Smooth muscle cell (in vitro differentiated cells): ENCODE data around the gene RXRA. TPM values are rescaled to one million over a fixed set of nuclear protein-coding genes. Genes with fewer than 3 reads are reported as not detected.

Experiments used
- DNase-seq: peaks from one replicate; lab custom pipeline; 2025; ENCODE audit not compliant: unreplicated experiment; lab: John Stamatoyannopoulos, UW
- H2AFZ ChIP-seq: fragments of 200-600 bp; sonication (generic); 2 replicates; pipeline ENCODE4 v1.6.0; 2016; ENCODE audit warnings: antibody characterized with exemption, low read depth, mild to moderate bottlenecking
- H3F3A ChIP-seq: fragments of 200-600 bp; sonication (generic); 2 replicates; pipeline ENCODE4 v1.6.0; 2017; ENCODE audit warnings: antibody characterized with exemption, low read depth
- H3K27ac ChIP-seq: fragments of 200-600 bp; sonication (generic); 2 replicates; pipeline ENCODE4 v1.5.1; 2016; ENCODE audit warnings: low read depth, mild to moderate bottlenecking
- H3K27me3 ChIP-seq: fragments of 200-600 bp; sonication (generic); 2 replicates; pipeline ENCODE4 v1.6.1; 2016; ENCODE audit warnings: low read depth, mild to moderate bottlenecking
- H3K36me3 ChIP-seq: fragments of 200-600 bp; sonication (generic); 2 replicates; pipeline ENCODE4 v1.5.1; 2016; ENCODE audit warnings: low read depth
- H3K4me1 ChIP-seq: fragments of 200-600 bp; sonication (generic); 2 replicates; pipeline ENCODE4 v1.5.1; 2016; ENCODE audit warnings: low read depth
- H3K4me2 ChIP-seq: fragments of 200-600 bp; sonication (generic); 2 replicates; pipeline ENCODE4 v1.6.0; 2016; ENCODE audit warnings: mild to moderate bottlenecking
- H3K4me3 ChIP-seq: fragments of 200-600 bp; sonication (generic); 2 replicates; pipeline ENCODE4 v1.5.1; 2016; ENCODE audit warnings: mild to moderate bottlenecking
- H3K79me2 ChIP-seq: fragments of 200-600 bp; sonication (generic); 2 replicates; pipeline ENCODE4 v1.6.0; 2016; ENCODE audit warnings: low read depth, mild to moderate bottlenecking
- H3K9ac ChIP-seq: fragments of 200-600 bp; sonication (generic); 2 replicates; pipeline ENCODE4 v1.6.0; 2016; ENCODE audit warnings: low read depth
- H3K9me3 ChIP-seq: fragments of 200-600 bp; sonication (generic); replicated peaks from 2 replicates; pipeline ENCODE4 v1.5.1; 2016; ENCODE audit warnings: low read depth
- H4K20me1 ChIP-seq: fragments of 200-600 bp; sonication (generic); 2 replicates; pipeline ENCODE4 v1.6.0; 2016; ENCODE audit warnings: low read depth
- CTCF ChIP-seq: fragments of 200-600 bp; sonication (generic); IDR thresholded peaks from 2 replicates; pipeline ENCODE4 v1.5.1; 2017; ENCODE audit warnings: borderline replicate concordance, mild to moderate bottlenecking, antibody characterized with exemption; ENCODE audit not compliant: insufficient read depth, poor library complexity, severe bottlenecking
- WGBS: methylation state at CpG from one replicate; pipeline ENCODE4 v1.1.7; 2016; ENCODE audit warnings: low lambda C conversion rate; 5-methylcytosine and 5-hydroxymethylcytosine counted together
- polyA plus RNA-seq: library from polyadenylated mRNA; unstranded; fragments of >200 nt; fragmentation: Nextera tagmentation; extraction: Ambion mirVana; gene quantifications from 2 replicates; pipeline ENCODE4 v1.2.1, GENCODE V29; 2016
- total RNA-seq: library from RNA; depleted of rRNA; stranded (reverse); fragments of >200 nt; gene quantifications from 2 replicates; pipeline ENCODE4 v1.2.3, GENCODE V29; 2014

The RXRA gene
- total and polyA plus RNA-seq, 2 experiments from 2014 or later: 8.9 to 23.1 TPM

DNA sequence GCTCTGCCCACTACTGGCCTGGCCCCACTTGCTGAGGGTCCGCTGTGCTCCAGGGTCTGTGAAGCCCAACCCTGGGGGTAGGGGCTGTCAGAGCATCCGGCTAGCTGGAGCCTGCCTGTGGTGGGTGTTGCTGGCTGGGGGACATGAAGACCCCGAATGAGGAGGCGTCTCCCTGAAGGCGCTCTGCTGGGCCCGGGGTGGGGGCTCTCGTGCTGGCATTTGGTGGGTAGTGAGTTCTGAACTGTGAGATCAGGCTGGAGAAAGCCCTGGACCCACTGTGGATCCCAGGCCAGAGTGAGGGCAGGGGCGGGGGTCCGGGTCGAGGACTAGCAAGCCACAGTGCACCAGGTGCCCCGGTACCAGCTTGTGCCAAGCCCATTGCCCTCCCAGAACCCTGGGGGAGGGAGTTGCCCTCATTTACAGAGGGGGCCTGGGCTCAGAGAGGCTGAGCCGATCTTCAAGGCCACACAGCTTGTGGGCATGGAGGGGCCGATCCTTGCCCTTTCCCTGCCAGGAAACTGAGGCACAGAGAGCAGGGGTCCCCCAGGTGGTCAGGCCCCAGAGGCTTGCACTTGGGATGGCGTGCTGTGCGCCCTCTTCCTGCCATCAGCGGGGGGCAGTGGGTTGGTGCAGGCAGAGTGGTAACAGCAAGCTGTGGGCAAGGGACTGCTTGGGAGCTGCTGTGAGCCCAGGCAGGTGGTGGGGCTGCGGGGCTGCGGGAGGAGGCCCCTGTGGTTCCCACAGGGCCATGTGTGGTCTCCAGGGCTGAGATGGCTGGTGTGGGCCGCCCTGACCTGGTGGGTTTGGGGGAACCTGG, 15.9 kb downstream of the RXRA start:
- no peak for TF ChIP-seq CTCF
- H3K36me3 ChIP-seq: no peaks in the 10 kb centered on the region
- no peaks in the 10 kb centered on the region for H3F3A ChIP-seq
- no peak overlapping the region for H3K9ac ChIP-seq
- no peak overlapping the region for H3K4me3 ChIP-seq
- peaks cover 5% of the 10 kb centered on the region for H3K4me1 ChIP-seq
- no peak overlapping the region for H3K4me2 ChIP-seq
- peaks cover 96% of the 10 kb centered on the region for H3K79me2 ChIP-seq
- no peaks in the 10 kb centered on the region for H3K27me3 ChIP-seq
- H4K20me1 ChIP-seq: peaks cover 100% of the 10 kb centered on the region
- no peaks in the 10 kb centered on the region for H3K9me3 ChIP-seq
- H2AFZ ChIP-seq: no peak overlapping the region
- DNase-seq: no peak
- H3K27ac ChIP-seq: no peak overlapping the region
- 91% methylated on average over 18 of the region's 19 CpGs for WGBS

DNA sequence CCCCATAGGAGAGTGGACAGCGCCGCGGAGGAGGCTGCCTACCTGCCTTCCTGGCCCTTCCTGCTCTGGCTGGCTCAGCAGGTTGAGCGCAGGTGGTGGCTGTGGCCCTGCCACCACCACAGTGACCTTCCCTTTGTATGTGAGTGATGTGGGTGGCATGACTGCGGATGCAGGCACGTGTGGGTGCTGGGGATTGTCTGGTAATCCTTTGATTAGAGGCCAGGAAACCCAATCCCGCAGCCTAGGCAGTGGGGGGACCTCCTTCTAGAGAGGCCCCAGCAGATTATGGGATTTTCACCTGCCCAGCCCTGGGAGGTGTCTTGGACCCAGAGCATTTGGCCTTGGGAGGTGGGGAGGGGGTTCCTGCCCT, 16.5 kb downstream of the RXRA start:
- Histone ChIP-seq H3K4me3 (no peak overlapping the region), H3K9me3 (no peaks in the 10 kb centered on the region), H3K9ac (no peak overlapping the region), H3K27ac (no peak overlapping the region), H4K20me1 (peaks cover 100% of the 10 kb centered on the region), H3K4me1 (peaks cover 5% of the 10 kb centered on the region), H3F3A (no peaks in the 10 kb centered on the region), H3K36me3 (no peaks in the 10 kb centered on the region), H2AFZ (no peak overlapping the region), H3K27me3 (no peaks in the 10 kb centered on the region), H3K79me2 (peaks cover 96% of the 10 kb centered on the region), H3K4me2 (no peak overlapping the region)
- WGBS: 96% methylated on average over 4 of the region's 7 CpGs
- no peak for DNase-seq
- no peak for TF ChIP-seq CTCF

GRCh38 chr9:134343637-134344036, 17.4 kb downstream of the RXRA start:
- DNase-seq: no peak
- no peaks in the 10 kb centered on the region for H3K9me3 ChIP-seq
- no peak overlapping the region for H3K9ac ChIP-seq
- no peak overlapping the region for H2AFZ ChIP-seq
- peaks cover 95% of the 10 kb centered on the region for H3K79me2 ChIP-seq
- H3F3A ChIP-seq: no peaks in the 10 kb centered on the region
- no peak overlapping the region for H3K27ac ChIP-seq
- WGBS: 85% methylated on average over 16 of the region's 16 CpGs
- peaks cover under 1% of the 10 kb centered on the region for H3K4me1 ChIP-seq
- peaks cover 100% of the 10 kb centered on the region for H4K20me1 ChIP-seq
- H3K27me3 ChIP-seq: no peaks in the 10 kb centered on the region
- H3K36me3 ChIP-seq: no peaks in the 10 kb centered on the region
- no peak for TF ChIP-seq CTCF
- no peak overlapping the region for H3K4me3 ChIP-seq
- no peak overlapping the region for H3K4me2 ChIP-seq
